SK-MEL-5 (cell line): ENCODE measurements around the gene PPDPF. TPM values are rescaled to one million over a fixed set of nuclear protein-coding genes. Genes with fewer than 3 reads are reported as not detected.

Experiments used
- total RNA-seq: library from RNA; depleted of rRNA; stranded (reverse); fragments of >200 nt; shearing (Covaris generic); gene quantifications from 2 replicates; pipeline ENCODE4 v1.2.3, GENCODE V29; 2014; rRNA removed

Gene PPDPF
- total RNA-seq, 1 experiment from 2014 or later, result 37.5 TPM

Other genes with a start within 250 kb of the PPDPF start
- 53.0 and 61.5 TPM in 2 replicates for gene ARFGAP1, start 248.0 kb upstream of the PPDPF start, total RNA-seq
- not detected in 2 replicates for gene COL20A1, start 227.6 kb upstream of the PPDPF start, total RNA-seq
- not detected in 2 replicates for gene CHRNA4, start 159.4 kb upstream of the PPDPF start, total RNA-seq
- gene KCNQ2, start 48.1 kb upstream of the PPDPF start, total RNA-seq, result 4.3 and 6.2 TPM in 2 replicates
- 31.7 and 32.6 TPM in 2 replicates for gene EEF1A2, start 21.7 kb upstream of the PPDPF start, total RNA-seq
- gene PTK6, start 16.6 kb downstream of the PPDPF start, total RNA-seq, result 0.19 TPM in 1 of 2 replicates, not detected in the other
- not detected in 2 replicates for gene SRMS, start 27.0 kb downstream of the PPDPF start, total RNA-seq
- gene FNDC11, start 33.4 kb downstream of the PPDPF start, total RNA-seq, result 0.05 TPM in 1 of 2 replicates, not detected in the other
- gene HELZ2, start 53.5 kb downstream of the PPDPF start, total RNA-seq, result 20.7 and 21.7 TPM in 2 replicates
- gene GMEB2, start 106.3 kb downstream of the PPDPF start, total RNA-seq, result 8.5 and 10.5 TPM in 2 replicates
- gene STMN3, start 132.7 kb downstream of the PPDPF start, total RNA-seq, result 34.2 TPM in 2 replicates
- 8.4 and 12.5 TPM in 2 replicates for gene RTEL1, start 137.5 kb downstream of the PPDPF start, total RNA-seq
- gene TNFRSF6B, start 175.9 kb downstream of the PPDPF start, total RNA-seq, result 1.5 and 1.6 TPM in 2 replicates
- 18.9 and 25.5 TPM in 2 replicates for gene ARFRP1, start 187.2 kb downstream of the PPDPF start, total RNA-seq
- gene ZGPAT, start 187.3 kb downstream of the PPDPF start, total RNA-seq, result 23.4 and 24.4 TPM in 2 replicates
- 2.1 and 3.3 TPM in 2 replicates for gene LIME1, start 215.9 kb downstream of the PPDPF start, total RNA-seq
- gene SLC2A4RG, start 219.0 kb downstream of the PPDPF start, total RNA-seq, result 11.3 and 11.4 TPM in 2 replicates